ENCODE data around the gene DBH.

GRCh38 chr9:133618726-133619125, 17.4 kb upstream of the DBH start:
- TF ChIP-seq CTCF (CRISPR knock-in tag; IDR thresholded peaks at IDR 0.05) (no peak), ZNF274 (CRISPR knock-in tag; IDR thresholded peaks at IDR 0.05) (no peak), CBX2 (IDR thresholded peaks at IDR 0.05; ENCODE audit: low read depth, low read length) (no peak), CBX2 (CRISPR knock-in tag; IDR thresholded peaks at IDR 0.05; ENCODE audit: low read depth) (no peak), ETV5 (CRISPR knock-in tag; IDR thresholded peaks at IDR 0.05; ENCODE audit: borderline replicate concordance) (no peak), EP300 (IDR thresholded peaks at IDR 0.05; ENCODE audit: low read depth in 2 of 2, low read length in 2 of 2) (no peak), EP300 (CRISPR knock-in tag; IDR thresholded peaks at IDR 0.05; ENCODE audit: borderline replicate concordance) (no peak), NR1H2 (CRISPR knock-in tag; IDR thresholded peaks at IDR 0.05; ENCODE audit: borderline replicate concordance, low read depth) (no peak), EZH2 (conservative IDR thresholded peaks at IDR 0.05; ENCODE audit: low read depth, low read length) (no peak), ZNF251 (CRISPR knock-in tag; IDR thresholded peaks at IDR 0.05) (no peak), POLR2AphosphoS5 (IDR thresholded peaks at IDR 0.05; ENCODE audit: low read depth, low read length) (no peak), SATB2 (CRISPR knock-in tag; IDR thresholded peaks at IDR 0.05) (no peak), SIN3A (IDR thresholded peaks at IDR 0.05; ENCODE audit: borderline replicate concordance, low read depth, low read length) (no peak)
- TF ChIP-seq, protein P1, sequence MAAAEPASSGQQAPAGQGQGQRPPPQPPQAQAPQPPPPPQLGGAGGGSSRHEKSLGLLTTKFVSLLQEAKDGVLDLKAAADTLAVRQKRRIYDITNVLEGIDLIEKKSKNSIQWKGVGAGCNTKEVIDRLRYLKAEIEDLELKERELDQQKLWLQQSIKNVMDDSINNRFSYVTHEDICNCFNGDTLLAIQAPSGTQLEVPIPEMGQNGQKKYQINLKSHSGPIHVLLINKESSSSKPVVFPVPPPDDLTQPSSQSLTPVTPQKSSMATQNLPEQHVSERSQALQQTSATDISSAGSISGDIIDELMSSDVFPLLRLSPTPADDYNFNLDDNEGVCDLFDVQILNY (CRISPR knock-in tag; conservative IDR thresholded peaks at IDR 0.05), result no peak

Measured in HepG2 (cell line).